Measurements from ENCODE around the gene ANO2.

DNA sequence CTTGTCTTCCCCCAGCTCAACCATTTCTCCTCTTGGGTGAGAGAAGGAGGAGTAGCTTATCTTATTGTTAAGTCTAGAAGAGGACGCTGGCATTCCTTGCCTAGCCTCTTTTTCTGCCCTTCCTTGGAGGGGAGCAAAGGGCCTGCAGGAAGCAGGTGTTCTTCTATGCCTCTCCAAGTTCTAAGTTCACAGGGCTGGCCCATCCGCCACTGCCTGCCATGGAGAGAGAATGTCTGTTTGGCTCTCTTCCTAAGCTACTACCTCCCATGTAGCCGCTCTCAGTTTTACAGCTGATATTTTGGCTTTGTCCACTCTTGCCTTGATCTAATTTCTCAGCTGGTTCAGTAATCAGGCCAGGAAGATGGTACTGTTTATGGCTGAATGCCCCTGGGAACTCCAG, 312.0 kb downstream of the ANO2 start:
- TF ChIP-seq, protein P1, sequence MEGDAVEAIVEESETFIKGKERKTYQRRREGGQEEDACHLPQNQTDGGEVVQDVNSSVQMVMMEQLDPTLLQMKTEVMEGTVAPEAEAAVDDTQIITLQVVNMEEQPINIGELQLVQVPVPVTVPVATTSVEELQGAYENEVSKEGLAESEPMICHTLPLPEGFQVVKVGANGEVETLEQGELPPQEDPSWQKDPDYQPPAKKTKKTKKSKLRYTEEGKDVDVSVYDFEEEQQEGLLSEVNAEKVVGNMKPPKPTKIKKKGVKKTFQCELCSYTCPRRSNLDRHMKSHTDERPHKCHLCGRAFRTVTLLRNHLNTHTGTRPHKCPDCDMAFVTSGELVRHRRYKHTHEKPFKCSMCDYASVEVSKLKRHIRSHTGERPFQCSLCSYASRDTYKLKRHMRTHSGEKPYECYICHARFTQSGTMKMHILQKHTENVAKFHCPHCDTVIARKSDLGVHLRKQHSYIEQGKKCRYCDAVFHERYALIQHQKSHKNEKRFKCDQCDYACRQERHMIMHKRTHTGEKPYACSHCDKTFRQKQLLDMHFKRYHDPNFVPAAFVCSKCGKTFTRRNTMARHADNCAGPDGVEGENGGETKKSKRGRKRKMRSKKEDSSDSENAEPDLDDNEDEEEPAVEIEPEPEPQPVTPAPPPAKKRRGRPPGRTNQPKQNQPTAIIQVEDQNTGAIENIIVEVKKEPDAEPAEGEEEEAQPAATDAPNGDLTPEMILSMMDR (IDR thresholded peaks at IDR 0.05): no peak
- no peak for TF ChIP-seq POLR2A (IDR thresholded peaks at IDR 0.05)
- TF ChIP-seq POLR2AphosphoS5 (IDR thresholded peaks at IDR 0.05): no peak

Data from transverse colon (tissue), 4 donors.